Ishikawa (cell line): ENCODE results near the gene PDZD2.
A peak's percentile ranks its signal among the peaks of the same experiment; 100 is the strongest.

Experiments
- CEBPB ChIP-seq: IDR thresholded peaks from 2 replicates; pipeline ENCODE4 v1.6.1; 2012
- CREB1 ChIP-seq: IDR thresholded peaks from 2 replicates; pipeline ENCODE4 v1.6.1; 2012; ENCODE audit warnings: low read depth
- EGR1 ChIP-seq: IDR thresholded peaks from 2 replicates; pipeline ENCODE4 v1.6.1; 2012
- EP300 ChIP-seq: IDR thresholded peaks from 2 replicates; pipeline ENCODE4 v1.6.1; 2012; ENCODE audit warnings: borderline replicate concordance
- FOXM1 ChIP-seq: IDR thresholded peaks from 2 replicates; pipeline ENCODE4 v1.6.1; 2012; ENCODE audit warnings: low read depth, borderline replicate concordance
- MAX ChIP-seq: IDR thresholded peaks from 2 replicates; pipeline ENCODE4 v1.6.1; 2012
- NFIC ChIP-seq: IDR thresholded peaks from 2 replicates; pipeline ENCODE4 v1.6.1; 2012
- RAD21 ChIP-seq: IDR thresholded peaks from 2 replicates; pipeline ENCODE4 v1.6.1; 2012; ENCODE audit warnings: low read depth
- REST ChIP-seq: IDR thresholded peaks from 2 replicates; pipeline ENCODE4 v1.6.1; 2012; ENCODE audit warnings: low read depth, mild to moderate bottlenecking
- TAF1 ChIP-seq: IDR thresholded peaks from 2 replicates; pipeline ENCODE4 v1.6.1; 2012; ENCODE audit warnings: low read depth, mild to moderate bottlenecking
- TCF12 ChIP-seq: IDR thresholded peaks from 2 replicates; pipeline ENCODE4 v1.6.1; 2012; ENCODE audit warnings: low read depth
- TEAD4 ChIP-seq: IDR thresholded peaks from 2 replicates; pipeline ENCODE4 v1.6.1; 2012
- USF1 ChIP-seq: IDR thresholded peaks from 2 replicates; pipeline ENCODE4 v1.6.1; 2012
- YY1 ChIP-seq: IDR thresholded peaks from 2 replicates; pipeline ENCODE4 v1.6.1; 2012; ENCODE audit warnings: low read depth
- ZBTB7A ChIP-seq: IDR thresholded peaks from 2 replicates; pipeline ENCODE4 v1.6.1; 2012; ENCODE audit warnings: low read depth

PDZD2 gene

GRCh38 chr5:31805785-31806400, 167.0 kb downstream of the PDZD2 start:
- TF ChIP-seq NFIC (no peak), CEBPB (no peak), RAD21 (no peak), TAF1 (no peak), TCF12 (no peak), FOXM1 (no peak), EGR1 (no peak), ZBTB7A (no peak), TEAD4 (no peak), EP300 (no peak), YY1 (no peak), USF1 (no peak), MAX (no peak), REST (no peak), CREB1 (no peak)

- TF ChIP-seq RAD21 = no peak
- no peak for TF ChIP-seq TAF1
- TF ChIP-seq REST = no peak
- TF ChIP-seq CEBPB = no peak
- TF ChIP-seq EGR1 = no peak
- no peak for TF ChIP-seq MAX
- no peak for TF ChIP-seq TEAD4
Observed at GRCh38 chr5:31806561-31806960, 167.6 kb downstream of the PDZD2 start.

- TF ChIP-seq ZBTB7A (no peak), REST (no peak), TCF12 (no peak)
Observed at GRCh38 chr5:31807789-31808540, 169.0 kb downstream of the PDZD2 start.

- TF ChIP-seq RAD21 = peak; percentile 91
- no peak for TF ChIP-seq TCF12
Observed at GRCh38 chr5:31809050-31809870, 170.3 kb downstream of the PDZD2 start.

GRCh38 chr5:31811210-31811609, 172.3 kb downstream of the PDZD2 start:
- TF ChIP-seq FOXM1 = no peak
